ENCODE measurements around the gene CPNE5. TPM values are rescaled to one million over a fixed set of nuclear protein-coding genes. Genes with fewer than 3 reads are reported as not detected.

CPNE5 gene
- total RNA-seq, 1 donor from 2014 or later = 59.1 TPM

- Mint-ChIP-seq H3K27me3 (no peaks in the 10 kb centered on the region), H3K4me1 (peaks cover 52% of the 10 kb centered on the region)
- CTCF ChIA-PET = interaction anchor here (2.7 kb wide), 1 partner anchor 114 kb away, joined by 9 read pairs; no protein-coding TSS in a partner anchor
Observed at GRCh38 chr6:36729161-36729524, 110.1 kb downstream of the CPNE5 start.

GRCh38 chr6:36728289-36729160 lies 110.7 kb downstream of the CPNE5 start:
- Mint-ChIP-seq H3K36me3 (ENCODE audit: low read depth) (no peaks in the 10 kb centered on the region), H3K4me1 (peaks cover 50% of the 10 kb centered on the region), H3K27me3 (no peaks in the 10 kb centered on the region), H3K4me3 (no peak overlapping the region), H3K27ac (no peak overlapping the region), H3K9me3 (no peaks in the 10 kb centered on the region)
- no peak for ATAC-seq (ENCODE audit: low read depth)
- POLR2A ChIA-PET = interaction anchor here (0.8 kb wide), 1 partner anchor 113 kb away, joined by 13 read pairs; no protein-coding TSS in a partner anchor
- intact Hi-C loops (cut with micrococcal nuclease) = no loop called here
- CTCF ChIA-PET = interaction anchor here (2.4 to 2.7 kb wide), 2 partner anchors 31 to 113 kb away, joined by 8 to 9 read pairs; no protein-coding TSS in a partner anchor
- no peak for DNase-seq
- TF ChIP-seq CTCF (IDR thresholded peaks at IDR 0.05) = no peak

More at GRCh38 chr6:36729161-36729524, 110.1 kb downstream of the CPNE5 start:
- no peak for TF ChIP-seq CTCF (IDR thresholded peaks at IDR 0.05)
- H3K27ac Mint-ChIP-seq = no peak overlapping the region
- H3K36me3 Mint-ChIP-seq (ENCODE audit: low read depth) = no peaks in the 10 kb centered on the region
- POLR2A ChIA-PET = no interaction called here
- DNase-seq (no peak), ATAC-seq (ENCODE audit: low read depth) (no peak)
- H3K4me3 Mint-ChIP-seq = no peak overlapping the region
- no peaks in the 10 kb centered on the region for H3K9me3 Mint-ChIP-seq
- intact Hi-C loops (cut with micrococcal nuclease) = no loop called here

DNA sequence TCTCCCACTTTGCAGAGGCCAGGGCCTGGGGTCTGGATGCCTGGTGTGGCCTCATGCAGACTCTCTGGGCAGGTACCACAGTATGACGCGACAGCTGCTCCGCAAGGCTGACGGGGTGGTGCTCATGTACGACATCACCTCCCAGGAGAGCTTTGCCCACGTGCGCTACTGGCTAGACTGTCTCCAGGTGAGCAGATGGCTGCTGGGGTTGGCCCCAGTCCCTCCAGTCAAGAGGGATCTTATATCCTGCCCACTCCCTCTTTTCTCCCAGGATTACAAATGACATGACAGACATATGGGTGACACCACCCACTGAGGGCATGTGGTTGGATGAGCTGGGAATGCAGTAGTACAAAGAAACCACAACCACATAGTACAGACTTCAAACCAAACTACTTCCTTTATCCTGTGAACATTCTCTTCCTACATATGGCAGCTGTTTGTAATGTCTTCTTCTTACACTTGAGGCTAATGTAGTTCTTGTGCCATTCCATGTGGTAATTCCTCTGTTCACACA lies 111.7 kb downstream of the CPNE5 start:
- no peak for TF ChIP-seq CTCF (IDR thresholded peaks at IDR 0.05)
- Mint-ChIP-seq H3K4me3 (no peak overlapping the region), H3K4me1 (peaks cover 48% of the 10 kb centered on the region), H3K27me3 (no peaks in the 10 kb centered on the region), H3K27ac (no peak overlapping the region), H3K36me3 (ENCODE audit: low read depth) (no peaks in the 10 kb centered on the region), H3K9me3 (no peaks in the 10 kb centered on the region)
- DNase-seq (no peak), ATAC-seq (ENCODE audit: low read depth) (peak; percentile 30)
- ChIA-PET POLR2A (interaction anchor here (0.6 to 1.3 kb wide), 3 partner anchors 47 to 112 kb away, joined by 3 to 13 read pairs (median 6); no protein-coding TSS in a partner anchor), CTCF (interaction anchor here (2.4 to 2.7 kb wide), 2 partner anchors 32 to 112 kb away, joined by 8 to 9 read pairs; no protein-coding TSS in a partner anchor)
- intact Hi-C loops (cut with micrococcal nuclease) = loop anchor here (1.0 to 2.0 kb wide), 2 partner anchors 28 to 35 kb away; no protein-coding TSS in a partner anchor

GRCh38 chr6:36725581-36725980 lies 113.7 kb downstream of the CPNE5 start:
- no peak for TF ChIP-seq CTCF (IDR thresholded peaks at IDR 0.05)
- H3K4me1 Mint-ChIP-seq = peaks cover 51% of the 10 kb centered on the region
- no peaks in the 10 kb centered on the region for H3K27me3 Mint-ChIP-seq
- H3K4me3 Mint-ChIP-seq = peak overlapping the region; percentile 15
- ATAC-seq (ENCODE audit: low read depth) (no peak), DNase-seq (no peak)
- POLR2A ChIA-PET = interaction anchor here (0.6 kb wide), 1 partner anchor 10 kb away, joined by 7 read pairs; no protein-coding TSS in a partner anchor
- no peaks in the 10 kb centered on the region for H3K9me3 Mint-ChIP-seq
- CTCF ChIA-PET = interaction anchor here (0.7 to 2.3 kb wide), 3 partner anchors 28 to 110 kb away, joined by 3 to 12 read pairs (median 6); no protein-coding TSS in a partner anchor
- intact Hi-C loops (cut with micrococcal nuclease) = no loop called here
- no peak overlapping the region for H3K27ac Mint-ChIP-seq
- no peaks in the 10 kb centered on the region for H3K36me3 Mint-ChIP-seq (ENCODE audit: low read depth)

All from activated B cell treated with CpG ODN at 0.5 μM for 24 hours (primary cell).